Measurements from ENCODE around the gene C1orf56. TPM values are rescaled to one million over a fixed set of nuclear protein-coding genes. Genes with fewer than 3 reads are reported as not detected.

The C1orf56 gene
- total and polyA plus RNA-seq, 4 donors, result 1.5 to 11.2 (median 3.3) TPM

DNA sequence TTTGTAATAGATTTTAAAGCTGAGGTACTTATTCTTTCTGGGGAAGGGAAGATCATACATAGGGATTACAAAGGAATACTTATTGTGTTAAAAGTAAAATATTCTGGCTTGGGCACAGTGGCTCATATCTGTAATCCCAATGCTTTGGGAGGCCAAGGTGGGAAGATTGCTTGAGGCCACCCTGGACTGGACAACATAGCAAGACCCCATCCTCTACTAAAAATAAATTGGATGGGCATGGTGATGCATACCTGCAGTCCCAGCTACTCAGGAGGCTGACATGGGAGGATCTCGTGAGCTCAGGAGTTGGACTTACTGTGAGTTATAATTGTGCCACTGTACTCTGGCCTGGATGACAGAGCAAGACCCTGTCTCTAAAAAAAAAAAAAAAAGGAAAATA lies 50.6 kb downstream of the C1orf56 start:
- no peaks in the 10 kb centered on the region for H3K4me1 ChIP-seq (ENCODE audit: control insufficient read depth in 4 of 4, insufficient read depth in 4 of 4, low read length in 3 of 4)
- H3K27ac ChIP-seq (ENCODE audit: low read depth in 1 of 2, low read length in 2 of 2), result no peak overlapping the region
- H3K9ac ChIP-seq (ENCODE audit: low read depth in 1 of 2, low read length in 2 of 2), result no peak overlapping the region
- H3K9me3 ChIP-seq (ENCODE audit: control insufficient read depth in 4 of 4, low read length in 3 of 4), result no peaks in the 10 kb centered on the region
- peaks cover under 1 to 8% (median 2%) of the 10 kb centered on the region in 4 donors for H3K36me3 ChIP-seq (ENCODE audit: control insufficient read depth in 4 of 4, insufficient read depth in 3 of 4, low read depth in 1 of 4, low read length in 3 of 4)
- no peak for DNase-seq (ENCODE audit: low spot score)
- whole genome bisulfite sequencing, result 98% methylated on average over 1 of the region's 1 CpG
- no peak overlapping the region for H3K4me3 ChIP-seq (ENCODE audit: low read depth in 1 of 3, low read length in 3 of 3)
- TF ChIP-seq HNF4G (IDR thresholded peaks at IDR 0.05) (no peak), ATF3 (IDR thresholded peaks at IDR 0.05) (no peak), FOXA2 (IDR thresholded peaks at IDR 0.05) (no peak), NR2F2 (IDR thresholded peaks at IDR 0.05) (no peak), JUND (IDR thresholded peaks at IDR 0.05) (no peak), RXRA (IDR thresholded peaks at IDR 0.05) (no peak), RAD21 (IDR thresholded peaks at IDR 0.05) (no peak), FOXA1 (IDR thresholded peaks at IDR 0.05) (no peak), GABPA (IDR thresholded peaks at IDR 0.05 in 1 of 2, conservative IDR thresholded peaks at IDR 0.05 in 1 of 2) (no peak), EGR1 (IDR thresholded peaks at IDR 0.05; ENCODE audit: low read depth in 2 of 2) (no peak), REST (IDR thresholded peaks at IDR 0.05) (no peak), HNF4A (conservative IDR thresholded peaks at IDR 0.05) (no peak)
- TF ChIP-seq, protein P1, sequence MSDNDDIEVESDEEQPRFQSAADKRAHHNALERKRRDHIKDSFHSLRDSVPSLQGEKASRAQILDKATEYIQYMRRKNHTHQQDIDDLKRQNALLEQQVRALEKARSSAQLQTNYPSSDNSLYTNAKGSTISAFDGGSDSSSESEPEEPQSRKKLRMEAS (IDR thresholded peaks at IDR 0.05), result no peak
- TF ChIP-seq, protein P2, sequence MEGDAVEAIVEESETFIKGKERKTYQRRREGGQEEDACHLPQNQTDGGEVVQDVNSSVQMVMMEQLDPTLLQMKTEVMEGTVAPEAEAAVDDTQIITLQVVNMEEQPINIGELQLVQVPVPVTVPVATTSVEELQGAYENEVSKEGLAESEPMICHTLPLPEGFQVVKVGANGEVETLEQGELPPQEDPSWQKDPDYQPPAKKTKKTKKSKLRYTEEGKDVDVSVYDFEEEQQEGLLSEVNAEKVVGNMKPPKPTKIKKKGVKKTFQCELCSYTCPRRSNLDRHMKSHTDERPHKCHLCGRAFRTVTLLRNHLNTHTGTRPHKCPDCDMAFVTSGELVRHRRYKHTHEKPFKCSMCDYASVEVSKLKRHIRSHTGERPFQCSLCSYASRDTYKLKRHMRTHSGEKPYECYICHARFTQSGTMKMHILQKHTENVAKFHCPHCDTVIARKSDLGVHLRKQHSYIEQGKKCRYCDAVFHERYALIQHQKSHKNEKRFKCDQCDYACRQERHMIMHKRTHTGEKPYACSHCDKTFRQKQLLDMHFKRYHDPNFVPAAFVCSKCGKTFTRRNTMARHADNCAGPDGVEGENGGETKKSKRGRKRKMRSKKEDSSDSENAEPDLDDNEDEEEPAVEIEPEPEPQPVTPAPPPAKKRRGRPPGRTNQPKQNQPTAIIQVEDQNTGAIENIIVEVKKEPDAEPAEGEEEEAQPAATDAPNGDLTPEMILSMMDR (IDR thresholded peaks at IDR 0.05; ENCODE audit: low read depth, low read length, missing input control), result no peak
- H3K27me3 ChIP-seq (ENCODE audit: control insufficient read depth in 4 of 4, insufficient read depth in 4 of 4, low read length in 3 of 4), result no peaks in the 10 kb centered on the region

Small RNA genes within 50 kb of the gene (small RNA-seq; reads per million reads assigned to genes)
- gene RNU6-884P, result not detected

Other genes starting within 250 kb of the C1orf56 start
- gene CTSK, start 239.5 kb upstream of the C1orf56 start, total RNA-seq, result 1 to 10 TPM; 2.2 to 3.8 TPM
- 1 to 10 TPM; 2.3 to 2.4 TPM for gene CTSK, start 239.5 kb upstream of the C1orf56 start, polyA plus RNA-seq
- 10 to 100 TPM; 23.2 to 45.9 TPM for gene ARNT, start 171.2 kb upstream of the C1orf56 start, total RNA-seq
- 10 to 100 TPM; 11.2 to 13.9 TPM for gene ARNT, start 171.2 kb upstream of the C1orf56 start, polyA plus RNA-seq
- gene CTXND2, start 160.6 kb upstream of the C1orf56 start, total RNA-seq, result not detected
- not detected for gene CTXND2, start 160.6 kb upstream of the C1orf56 start, polyA plus RNA-seq
- 10 to 100 TPM; 20.8 to 23.7 TPM for gene SETDB1, start 121.4 kb upstream of the C1orf56 start, total RNA-seq
- gene SETDB1, start 121.4 kb upstream of the C1orf56 start, polyA plus RNA-seq, result 1 to 10 TPM; 5.4 to 7.3 TPM
- 100 to 1,000 TPM; 212 to 346 TPM for gene CERS2, start 72.9 kb upstream of the C1orf56 start, total RNA-seq
- gene CERS2, start 72.9 kb upstream of the C1orf56 start, polyA plus RNA-seq, result 100 to 1,000 TPM; 215 to 340 TPM
- 10 to 100 TPM; 15.8 to 18.2 TPM for gene ANXA9, start 65.5 kb upstream of the C1orf56 start, total RNA-seq
- 10 to 100 TPM in 1 of 2 donors, 1 to 10 TPM in 1; 7.5 to 24.0 TPM for gene ANXA9, start 65.5 kb upstream of the C1orf56 start, polyA plus RNA-seq
- gene MINDY1, start 40.8 kb upstream of the C1orf56 start, total RNA-seq, result 10 to 100 TPM in 1 of 2 donors, 1 to 10 TPM in 1; 9.8 to 21.3 TPM
- 1 to 10 TPM; 7.3 to 8.3 TPM for gene MINDY1, start 40.8 kb upstream of the C1orf56 start, polyA plus RNA-seq
- 1 to 10 TPM; 6.1 to 9.0 TPM for gene PRUNE1, start 39.3 kb upstream of the C1orf56 start, total RNA-seq
- 10 to 100 TPM in 1 of 2 donors, 1 to 10 TPM in 1; 9.9 to 10.6 TPM for gene PRUNE1, start 39.3 kb upstream of the C1orf56 start, polyA plus RNA-seq
- under 1 TPM; 0.09 to 0.84 TPM for gene BNIPL, start 11.2 kb upstream of the C1orf56 start, total RNA-seq
- gene BNIPL, start 11.2 kb upstream of the C1orf56 start, polyA plus RNA-seq, result under 1 TPM; 0.13 to 0.15 TPM
- 10 to 100 TPM; 16.7 to 28.1 TPM for gene CDC42SE1, start 11.9 kb downstream of the C1orf56 start, total RNA-seq
- gene CDC42SE1, start 11.9 kb downstream of the C1orf56 start, polyA plus RNA-seq, result 10 to 100 TPM in 1 of 2 donors, 1 to 10 TPM in 1; 9.5 to 16.7 TPM
- gene MLLT11, start 12.6 kb downstream of the C1orf56 start, total RNA-seq, result under 1 TPM; 0.17 to 0.23 TPM
- under 1 TPM; 0.31 to 0.64 TPM for gene MLLT11, start 12.6 kb downstream of the C1orf56 start, polyA plus RNA-seq
- 10 to 100 TPM in 1 of 2 donors, 1 to 10 TPM in 1; 7.3 to 13.3 TPM for gene GABPB2, start 23.0 kb downstream of the C1orf56 start, total RNA-seq
- 1 to 10 TPM in 1 of 2 donors, under 1 TPM in 1; 0.94 to 1.6 TPM for gene GABPB2, start 23.0 kb downstream of the C1orf56 start, polyA plus RNA-seq
- gene SEMA6C, start 98.9 kb downstream of the C1orf56 start, total RNA-seq, result 1 to 10 TPM; 1.4 to 1.5 TPM
- 1 to 10 TPM; 1.4 TPM for gene SEMA6C, start 98.9 kb downstream of the C1orf56 start, polyA plus RNA-seq
- gene TNFAIP8L2, start 108.9 kb downstream of the C1orf56 start, total RNA-seq, result 1 to 10 TPM; 4.4 to 8.7 TPM
- 1 to 10 TPM; 2.9 to 3.8 TPM for gene TNFAIP8L2, start 108.9 kb downstream of the C1orf56 start, polyA plus RNA-seq
- 1 to 10 TPM; 2.8 to 4.4 TPM for gene LYSMD1, start 118.2 kb downstream of the C1orf56 start, total RNA-seq
- gene LYSMD1, start 118.2 kb downstream of the C1orf56 start, polyA plus RNA-seq, result 1 to 10 TPM; 3.5 to 5.3 TPM
- 10 to 100 TPM in 1 of 2 donors, 1 to 10 TPM in 1; 4.8 to 11.3 TPM for gene SCNM1, start 118.4 kb downstream of the C1orf56 start, total RNA-seq
- 10 to 100 TPM in 1 of 2 donors, 1 to 10 TPM in 1; 9.7 to 14.3 TPM for gene SCNM1, start 118.4 kb downstream of the C1orf56 start, polyA plus RNA-seq
- gene TMOD4, start 128.2 kb downstream of the C1orf56 start, total RNA-seq, result not detected
- gene TMOD4, start 128.2 kb downstream of the C1orf56 start, polyA plus RNA-seq, result not detected
- 10 to 100 TPM; 11.3 to 16.0 TPM for gene VPS72, start 142.4 kb downstream of the C1orf56 start, total RNA-seq
- gene VPS72, start 142.4 kb downstream of the C1orf56 start, polyA plus RNA-seq, result 10 to 100 TPM; 10.7 to 12.6 TPM
- gene PIP5K1A, start 150.8 kb downstream of the C1orf56 start, total RNA-seq, result 10 to 100 TPM; 16.7 to 32.0 TPM
- gene PIP5K1A, start 150.8 kb downstream of the C1orf56 start, polyA plus RNA-seq, result 10 to 100 TPM in 1 of 2 donors, 1 to 10 TPM in 1; 4.0 to 10.4 TPM
- 10 to 100 TPM; 77.7 to 86.3 TPM for gene PSMD4, start 207.0 kb downstream of the C1orf56 start, total RNA-seq
- gene PSMD4, start 207.0 kb downstream of the C1orf56 start, polyA plus RNA-seq, result 100 to 1,000 TPM in 1 of 2 donors, 10 to 100 TPM in 1; 87.7 to 108 TPM
- 1 to 10 TPM; 9.3 to 9.7 TPM for gene ZNF687, start 234.5 kb downstream of the C1orf56 start, total RNA-seq
- gene ZNF687, start 234.5 kb downstream of the C1orf56 start, polyA plus RNA-seq, result 1 to 10 TPM; 2.7 to 6.4 TPM